Endothelial cell (in vitro differentiated cells): ENCODE data around the gene NF2. TPM values are rescaled to one million over a fixed set of nuclear protein-coding genes. Genes with fewer than 3 reads are reported as not detected.

Experiments used
- DNase-seq: peaks from one replicate; pipeline ENCODE4 v3.0.0; 2021; ENCODE audit warnings: low spot score
- H3K27ac Mint-ChIP-seq: one replicate; pipeline ENCODE4 v1.8.0; 2021; ENCODE audit warnings: mixed read lengths, inconsistent platforms; ENCODE audit not compliant: unreplicated experiment
- H3K27me3 Mint-ChIP-seq: one replicate; pipeline ENCODE4 v1.8.0; 2021; ENCODE audit warnings: mild to moderate bottlenecking, moderate library complexity, mixed read lengths, inconsistent platforms; ENCODE audit not compliant: unreplicated experiment
- H3K36me3 Mint-ChIP-seq: one replicate; pipeline ENCODE4 v1.8.0; 2021; ENCODE audit warnings: mild to moderate bottlenecking, low read depth, mixed read lengths, inconsistent platforms; ENCODE audit not compliant: unreplicated experiment
- H3K4me1 Mint-ChIP-seq: one replicate; pipeline ENCODE4 v1.8.0; 2021; ENCODE audit warnings: mild to moderate bottlenecking, mixed read lengths, inconsistent platforms; ENCODE audit not compliant: unreplicated experiment
- H3K4me3 Mint-ChIP-seq: one replicate; pipeline ENCODE4 v1.8.0; 2021; ENCODE audit warnings: mild to moderate bottlenecking, mixed read lengths, inconsistent platforms; ENCODE audit not compliant: unreplicated experiment
- H3K9me3 Mint-ChIP-seq: one replicate; pipeline ENCODE4 v1.8.0; 2021; ENCODE audit warnings: mixed read lengths, inconsistent platforms; ENCODE audit not compliant: unreplicated experiment
- CTCF ChIP-seq: fragments of 200-600 bp; sonication (generic); IDR thresholded peaks from one replicate; pipeline ENCODE4 v1.5.0; 2021; ENCODE audit warnings: antibody characterized with exemption; ENCODE audit not compliant: unreplicated experiment
- total RNA-seq: library from RNA; stranded (reverse); fragmentation: NEBNext Ultra II Directional; extraction: Animal tissue kit (Norgen Biotek cat#: 25700); gene quantifications from one replicate; pipeline ENCODE4 v1.2.1, GENCODE V29; 2021; ENCODE audit not compliant: unreplicated experiment

NF2 gene
- total RNA-seq, 1 donor from 2014 or later = 44.3 TPM

- H3K36me3 Mint-ChIP-seq = peaks cover 12% of the 10 kb centered on the region
- no peak for DNase-seq
- no peaks in the 10 kb centered on the region for H3K4me1 Mint-ChIP-seq
- H3K4me3 Mint-ChIP-seq = no peak overlapping the region
- no peak for TF ChIP-seq CTCF
- H3K9me3 Mint-ChIP-seq = no peaks in the 10 kb centered on the region
- H3K27me3 Mint-ChIP-seq = peaks cover 1% of the 10 kb centered on the region
- no peak overlapping the region for H3K27ac Mint-ChIP-seq
Measured at GRCh38 chr22:29647954-29648737, 44.7 kb downstream of the NF2 start.

GRCh38 chr22:29650370-29650769 is 46.9 kb downstream of the NF2 start:
- no peaks in the 10 kb centered on the region for H3K9me3 Mint-ChIP-seq
- no peaks in the 10 kb centered on the region for H3K27me3 Mint-ChIP-seq
- no peak for TF ChIP-seq CTCF
- peaks cover 5% of the 10 kb centered on the region for H3K36me3 Mint-ChIP-seq
- DNase-seq = no peak
- H3K4me1 Mint-ChIP-seq = no peaks in the 10 kb centered on the region
- H3K4me3 Mint-ChIP-seq = no peak overlapping the region
- no peak overlapping the region for H3K27ac Mint-ChIP-seq

DNA sequence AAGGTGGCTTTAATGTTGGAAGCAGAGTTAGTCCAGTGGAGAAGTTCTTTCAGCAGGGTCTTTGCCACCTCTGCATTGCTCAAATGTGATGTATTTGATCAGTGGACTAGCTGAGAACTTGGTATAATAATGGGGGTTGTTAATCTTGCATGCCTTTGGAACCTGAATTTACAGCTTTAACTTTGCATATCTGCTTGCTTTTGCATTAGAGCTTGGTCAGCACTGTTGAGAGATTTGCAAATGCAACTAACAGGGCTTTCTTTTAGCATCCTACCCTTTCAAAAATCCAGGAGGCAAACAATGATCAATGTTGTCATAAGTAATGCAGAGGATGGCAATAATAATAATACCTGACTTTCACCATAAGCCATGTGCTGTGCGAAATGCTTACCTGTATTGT is 48.2 kb downstream of the NF2 start:
- no peaks in the 10 kb centered on the region for H3K4me1 Mint-ChIP-seq
- H3K27me3 Mint-ChIP-seq = no peaks in the 10 kb centered on the region
- no peak overlapping the region for H3K27ac Mint-ChIP-seq
- no peaks in the 10 kb centered on the region for H3K9me3 Mint-ChIP-seq
- H3K36me3 Mint-ChIP-seq = peaks cover 3% of the 10 kb centered on the region
- TF ChIP-seq CTCF = no peak
- no peak overlapping the region for H3K4me3 Mint-ChIP-seq
- no peak for DNase-seq

- H3K27me3 Mint-ChIP-seq = no peaks in the 10 kb centered on the region
Measured at GRCh38 chr22:29654420-29654819, 51.0 kb downstream of the NF2 start.

More at GRCh38 chr22:29654420-29654819, 51.0 kb downstream of the NF2 start:
- no peak for DNase-seq
- no peak overlapping the region for H3K27ac Mint-ChIP-seq
- H3K9me3 Mint-ChIP-seq = no peaks in the 10 kb centered on the region
- H3K36me3 Mint-ChIP-seq = peaks cover 6% of the 10 kb centered on the region
- no peak overlapping the region for H3K4me3 Mint-ChIP-seq
- no peaks in the 10 kb centered on the region for H3K4me1 Mint-ChIP-seq
- no peak for TF ChIP-seq CTCF
